Measurements from ENCODE around the gene MSH5.

The MSH5 gene

GRCh38 chr6:31730631-31731086, 9.1 kb upstream of the MSH5 start:
- no peak for DNase-seq

GRCh38 chr6:31732029-31732428, 7.8 kb upstream of the MSH5 start:
- DNase-seq: no peak

- no peak for DNase-seq
Observed at GRCh38 chr6:31733734-31734133, 6.1 kb upstream of the MSH5 start.

DNA sequence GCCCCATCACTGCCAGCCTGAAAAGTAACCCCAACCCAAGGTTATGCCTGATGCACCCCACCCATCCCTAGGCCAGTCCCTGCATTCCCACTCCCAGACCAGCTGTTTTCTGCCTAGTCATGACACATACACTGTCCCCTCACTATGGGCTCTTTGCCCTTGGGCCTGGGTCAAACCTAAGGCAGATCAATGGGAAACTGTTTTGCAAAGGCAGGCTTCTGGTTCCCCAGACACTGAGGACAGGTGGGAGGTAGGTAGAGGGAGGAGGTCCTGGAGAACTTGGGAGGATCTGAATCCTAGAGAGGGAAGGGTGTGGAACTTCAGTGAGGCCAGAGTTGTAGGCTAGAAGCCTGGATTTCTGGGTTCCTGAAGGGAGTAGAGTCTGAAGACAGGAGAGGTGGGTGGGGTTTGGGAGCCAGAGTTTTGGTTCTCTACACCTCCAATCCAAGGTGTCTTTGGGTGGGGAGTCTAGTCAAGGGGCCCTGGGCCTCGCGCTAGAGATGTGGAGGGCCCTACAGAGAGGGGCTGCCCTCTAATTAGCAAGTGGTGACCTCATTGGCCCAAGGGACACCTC, 5.5 kb upstream of the MSH5 start:
- DNase-seq: no peak

DNA sequence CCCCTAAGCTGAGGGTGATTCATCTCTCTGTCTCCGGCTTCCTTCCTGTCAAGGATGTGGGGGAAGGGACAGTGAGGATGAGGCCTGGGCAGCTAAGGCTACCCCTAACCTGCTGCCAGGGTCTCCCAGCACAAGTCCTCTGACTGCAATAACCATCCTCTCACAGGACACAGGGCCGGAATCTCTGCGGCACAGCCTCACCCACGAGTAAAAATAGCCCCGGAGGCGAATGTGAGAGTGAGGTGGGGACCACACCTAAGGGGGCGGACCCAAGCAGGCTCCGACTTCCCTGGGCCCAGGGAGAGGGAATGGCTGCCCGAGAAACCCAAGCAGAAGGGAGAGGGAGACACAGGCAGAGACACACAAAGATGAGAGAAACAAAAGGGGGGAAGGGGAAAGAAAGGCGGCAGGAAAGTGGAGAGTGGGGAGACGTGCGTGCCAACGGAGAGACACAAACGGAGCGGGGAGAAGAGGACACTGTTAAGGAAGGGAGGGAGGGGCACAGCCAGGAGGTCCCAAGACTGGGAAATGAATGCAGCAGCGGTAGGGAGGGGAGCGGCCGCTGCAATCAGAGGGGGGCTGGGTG, 4.9 kb upstream of the MSH5 start:
- DNase-seq: no peak

DNA sequence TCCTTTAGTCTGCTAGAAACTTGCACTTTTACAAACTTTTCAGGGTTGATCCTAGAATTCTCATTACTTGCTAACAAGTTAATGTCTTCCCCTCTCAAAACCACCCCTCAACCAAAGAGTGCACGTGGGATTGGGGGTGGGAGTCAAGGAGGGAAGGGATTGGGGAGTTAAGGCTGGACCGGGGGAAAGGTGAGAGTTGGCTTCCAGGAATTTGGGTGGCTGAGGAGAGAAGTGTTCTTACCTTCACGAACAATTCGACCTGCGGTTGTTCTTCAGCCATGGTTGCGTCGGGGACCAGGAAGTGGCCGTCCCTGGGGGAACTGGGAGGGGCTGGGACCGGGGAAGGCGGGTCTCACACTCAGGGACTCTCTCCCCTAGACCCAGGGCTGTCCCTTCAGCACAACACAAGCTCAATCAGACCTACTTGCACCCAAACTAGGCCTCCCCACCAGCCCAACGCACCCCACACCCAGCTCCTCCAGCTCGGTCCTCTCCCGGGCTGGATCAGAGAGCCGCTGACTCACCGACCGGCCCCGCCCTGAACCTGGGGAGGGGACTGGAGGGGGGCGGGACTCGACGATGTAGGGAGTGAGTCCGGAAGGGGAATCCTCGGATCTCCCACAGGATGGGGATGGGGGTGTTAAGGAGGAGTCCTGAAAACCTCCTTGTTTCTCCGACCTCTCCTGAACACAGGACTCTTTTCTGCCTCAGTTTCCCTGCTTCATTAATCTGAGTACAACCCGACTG, 3.6 kb upstream of the MSH5 start, which contains the start of gene CLIC1:
TSS of gene CLIC1 (minus strand) at position 510 of the 747 bp plus-strand sequence. CDS start at position 280, 230 bp downstream.
- DNase-seq: peak; percentile 52

- DNase-seq: no peak
Observed at GRCh38 chr6:31736768-31737314, 3.0 kb upstream of the MSH5 start.

DNA sequence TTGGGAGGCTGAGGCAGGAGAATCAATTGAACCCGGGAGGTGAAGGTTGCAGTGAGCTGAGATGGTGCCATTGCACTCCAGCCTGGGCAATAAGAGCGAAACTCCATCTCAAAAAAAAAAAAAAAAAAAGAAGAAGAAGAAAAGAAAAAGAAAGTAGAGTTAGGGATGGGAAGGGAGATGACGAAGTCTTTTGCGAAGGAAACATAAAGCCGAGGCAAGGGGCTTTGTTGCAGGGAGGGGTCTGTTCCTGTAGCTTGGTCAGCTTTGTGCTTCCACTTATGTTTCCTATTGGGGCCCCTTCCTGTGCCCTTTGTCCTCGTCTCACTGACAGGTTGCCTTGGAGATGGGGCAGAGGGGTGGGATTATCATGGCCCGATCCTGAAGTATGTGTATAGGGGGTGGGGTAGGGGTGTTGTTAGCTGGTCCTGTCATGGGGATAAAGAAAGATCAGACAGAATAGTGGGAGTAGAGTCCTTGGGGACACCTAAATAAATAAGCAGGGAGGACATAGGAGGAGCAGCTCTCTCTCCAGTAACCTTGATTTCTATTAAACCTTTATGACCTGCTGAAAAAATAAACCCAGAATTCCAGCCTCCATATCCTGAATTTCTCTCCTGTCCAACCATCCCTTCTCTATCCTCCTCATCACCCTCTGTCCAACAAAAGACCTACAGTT, 2.4 kb upstream of the MSH5 start:
- peak; percentile 30 for DNase-seq

DNA sequence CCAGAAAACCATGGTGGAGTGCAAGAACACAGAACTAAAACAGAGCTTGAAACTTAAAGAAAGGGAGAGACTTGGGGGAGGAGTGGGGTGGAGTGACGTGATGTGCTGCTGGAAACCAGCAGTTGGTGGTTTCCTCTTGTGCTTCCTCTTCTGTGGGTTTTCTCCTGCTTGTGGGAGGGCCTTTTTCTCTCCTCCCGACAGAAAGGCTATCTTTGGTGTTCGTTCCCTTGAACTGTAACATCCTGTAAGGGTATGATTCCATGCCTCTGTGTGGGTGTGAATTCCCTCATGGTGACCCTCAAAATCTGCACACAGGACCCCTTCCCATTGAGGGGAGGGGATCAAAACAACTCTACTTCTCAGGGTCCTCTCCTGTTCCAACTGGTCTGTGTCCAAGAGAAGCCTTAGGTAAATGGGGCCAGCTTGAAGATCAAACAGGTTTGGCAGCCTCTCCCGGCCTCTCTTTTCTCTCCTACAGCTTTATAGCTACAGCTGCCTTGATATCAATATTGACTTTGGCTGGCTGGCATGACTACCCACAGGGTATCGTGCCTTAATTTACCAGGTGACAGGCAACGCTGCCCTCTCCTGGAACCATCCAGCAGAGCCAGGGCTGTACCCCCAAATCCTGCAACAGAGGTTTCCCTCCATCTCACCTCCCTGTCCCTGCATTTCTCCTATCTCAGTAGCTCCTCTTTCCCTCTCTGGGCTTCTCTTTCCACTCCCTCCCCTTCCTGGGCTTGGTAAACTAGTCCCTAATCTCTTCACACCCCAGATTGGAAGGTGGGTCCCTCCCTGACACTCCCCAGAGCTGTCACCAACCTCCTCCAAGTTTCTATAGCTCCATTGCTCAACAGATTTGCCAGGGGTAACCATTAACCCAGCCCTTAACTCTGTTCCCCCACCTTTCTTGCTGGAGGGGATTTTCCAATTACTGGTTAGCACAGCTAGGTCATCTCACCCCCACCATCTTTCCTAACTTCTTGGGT, 1.5 kb upstream of the MSH5 start:
- DNase-seq: peak; percentile 85

DNA sequence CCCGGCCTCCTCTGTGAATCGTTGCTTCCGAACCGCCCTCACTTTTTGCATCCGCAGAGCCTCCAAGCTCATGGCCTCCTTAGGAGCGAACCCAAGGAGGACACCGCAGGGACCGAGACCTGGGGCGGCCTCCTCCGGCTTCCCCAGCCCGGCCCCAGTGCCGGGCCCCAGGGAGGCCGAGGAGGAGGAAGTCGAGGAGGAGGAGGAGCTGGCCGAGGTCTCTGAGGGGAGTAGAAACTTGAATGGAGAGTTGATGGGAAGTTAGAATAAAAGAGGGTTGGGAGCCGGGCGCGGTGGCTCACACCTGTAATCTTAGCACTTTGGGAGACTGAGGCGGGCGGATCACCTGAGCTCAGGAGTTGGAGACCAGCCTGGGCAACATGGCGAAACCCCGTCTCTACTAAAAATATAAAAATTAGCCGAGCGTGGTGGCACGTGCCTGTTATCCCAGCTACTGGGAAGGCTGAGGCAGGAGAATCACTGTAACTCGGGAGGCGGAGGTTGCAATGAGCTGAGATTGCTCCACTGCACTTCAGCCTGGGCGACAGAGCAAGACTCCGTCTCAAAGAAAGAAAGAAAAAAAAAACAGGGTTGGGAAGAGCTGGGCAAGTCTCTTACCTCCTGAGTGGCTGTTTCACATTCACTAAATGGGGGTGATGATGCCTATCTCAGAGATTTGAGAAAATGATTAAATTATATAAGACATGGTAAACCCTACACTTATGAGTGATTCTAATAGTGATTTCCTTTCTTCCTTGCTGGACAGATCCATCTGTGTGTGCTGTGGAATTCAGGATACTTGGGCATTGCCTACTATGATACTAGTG, 805 bp downstream of the MSH5 start:
- no peak for DNase-seq

GRCh38 chr6:31741815-31742214, 2.0 kb downstream of the MSH5 start:
- no peak for DNase-seq

DNA sequence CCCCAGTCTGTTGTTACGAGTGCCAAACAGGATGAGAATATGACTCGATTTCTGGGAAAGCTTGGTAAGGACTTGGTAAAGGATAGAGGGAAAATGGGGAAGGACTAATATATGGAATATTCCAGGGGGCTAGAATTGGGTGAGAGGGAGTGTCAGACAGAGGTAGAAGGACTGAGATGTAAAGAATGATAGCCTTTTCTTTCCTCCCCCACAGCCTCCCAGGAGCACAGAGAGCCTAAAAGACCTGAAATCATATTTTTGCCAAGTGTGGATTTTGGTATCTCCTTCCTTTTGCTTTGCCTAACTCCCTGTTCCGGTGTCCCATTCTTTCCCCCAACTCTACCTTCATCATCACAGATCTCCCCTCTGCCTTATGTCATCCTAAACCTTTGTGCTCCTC, 3.1 kb downstream of the MSH5 start:
- DNase-seq: no peak

- no peak for DNase-seq
Observed at GRCh38 chr6:31744422-31744821, 4.6 kb downstream of the MSH5 start.

DNA sequence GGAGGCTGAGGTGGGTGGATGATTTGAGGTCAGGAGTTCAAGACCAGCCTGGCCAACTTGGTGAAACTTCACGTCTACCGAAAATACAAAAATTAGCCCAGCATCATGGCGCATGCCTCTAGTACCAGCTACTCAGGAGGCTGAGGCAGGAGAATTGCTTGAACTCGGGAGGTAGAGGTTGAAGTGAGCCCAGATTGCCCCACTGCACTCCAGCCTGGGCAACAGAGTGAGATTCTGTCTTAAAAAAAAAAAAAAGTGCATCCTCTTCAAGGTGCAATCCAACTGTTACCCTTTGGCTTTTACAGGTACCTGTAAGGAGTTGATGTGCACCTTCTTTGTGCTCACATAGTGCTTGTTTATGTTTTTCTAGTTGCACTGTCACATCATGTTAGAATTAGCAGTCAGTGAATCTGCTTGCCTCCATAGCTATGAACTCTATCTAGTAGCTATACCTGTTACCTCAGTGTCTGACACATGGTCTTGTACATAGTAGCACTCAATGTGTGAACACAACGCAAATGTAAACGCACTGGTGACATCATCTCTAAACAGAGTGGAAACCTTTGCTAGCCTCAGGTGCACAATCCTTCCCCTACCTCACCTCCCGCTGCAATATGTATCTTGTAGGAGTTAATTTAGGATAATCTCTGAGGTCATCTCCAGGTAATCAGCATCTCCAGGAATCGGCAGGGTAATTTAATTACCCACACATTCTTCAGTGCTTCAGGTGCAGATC, 9.7 kb downstream of the MSH5 start:
- peak; percentile 21 for DNase-seq

DNA sequence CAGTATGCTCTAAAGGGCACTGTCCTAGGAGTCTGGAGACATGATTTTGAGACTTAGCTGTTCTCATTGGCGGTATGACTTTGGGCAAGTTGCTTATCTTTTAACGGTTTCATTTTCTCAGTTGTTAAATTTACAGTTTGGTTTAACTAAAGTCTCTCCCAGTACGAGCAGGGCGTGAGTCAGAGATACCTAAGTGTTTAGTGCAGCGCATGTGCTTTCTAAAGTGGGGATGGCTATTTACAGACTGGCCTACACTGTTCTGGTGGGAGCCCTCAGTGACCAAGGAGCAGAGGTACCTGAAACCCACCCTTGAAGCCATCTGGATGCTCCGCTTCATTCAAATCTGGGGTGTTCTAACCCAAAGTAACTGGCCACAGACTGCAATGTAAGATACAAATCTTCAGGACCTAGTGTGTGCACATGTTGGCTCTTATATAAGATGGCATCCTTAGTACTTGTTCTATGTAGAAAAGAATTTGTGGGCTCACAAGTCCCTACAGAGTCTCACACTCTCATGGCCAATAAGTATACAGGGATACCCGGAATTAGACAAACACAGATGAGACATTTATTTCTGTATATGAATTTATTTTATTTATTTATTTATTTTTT, 10.7 kb downstream of the MSH5 start:
- DNase-seq: no peak

DNA sequence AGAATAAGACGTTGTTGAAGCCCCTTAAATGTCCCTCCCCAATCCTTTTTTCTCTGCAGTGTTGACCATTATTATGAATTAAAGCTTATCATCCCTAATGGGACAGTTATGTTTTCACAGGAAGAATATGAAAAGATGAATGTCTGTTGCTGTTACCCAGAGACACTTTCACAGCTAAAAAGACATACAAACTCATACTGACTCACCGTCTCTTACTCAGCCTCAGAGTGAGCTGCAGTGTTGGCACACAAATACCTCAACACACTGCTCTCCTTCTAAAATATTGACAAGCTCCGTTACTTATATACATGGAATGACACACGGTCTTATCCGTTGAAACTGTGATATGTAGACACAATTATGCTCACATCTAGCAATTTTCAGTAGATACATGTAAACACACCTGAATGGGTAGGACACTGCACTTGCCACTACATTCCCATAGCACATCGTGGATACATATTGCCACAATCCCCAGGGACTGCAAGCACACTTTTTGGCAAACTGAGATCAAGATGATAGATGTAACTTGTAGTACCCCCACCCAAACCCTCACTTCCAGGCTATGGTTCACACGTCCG, 13.0 kb downstream of the MSH5 start:
- DNase-seq: no peak

GRCh38 chr6:31758281-31758680, 18.5 kb downstream of the MSH5 start:
- no peak for DNase-seq

DNA sequence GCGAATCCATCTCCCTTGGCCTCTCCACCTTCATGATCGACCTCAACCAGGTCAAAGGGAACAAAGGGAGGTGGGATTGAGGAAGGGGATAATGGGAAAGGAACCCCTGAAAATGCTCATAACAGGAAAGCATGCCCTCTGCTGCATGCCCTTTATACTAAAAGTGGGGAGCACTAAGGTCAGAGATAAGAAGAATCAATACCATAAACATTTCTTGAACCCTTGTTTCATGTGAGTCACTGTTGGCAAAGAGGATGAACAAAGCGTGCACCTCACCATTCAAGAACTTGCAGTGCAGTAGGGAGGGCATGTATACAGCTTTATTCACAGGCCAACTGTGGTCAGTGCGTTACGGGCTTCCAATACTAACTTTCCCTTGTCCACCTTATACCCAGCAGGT, 21.0 kb downstream of the MSH5 start:
- no peak for DNase-seq

DNA sequence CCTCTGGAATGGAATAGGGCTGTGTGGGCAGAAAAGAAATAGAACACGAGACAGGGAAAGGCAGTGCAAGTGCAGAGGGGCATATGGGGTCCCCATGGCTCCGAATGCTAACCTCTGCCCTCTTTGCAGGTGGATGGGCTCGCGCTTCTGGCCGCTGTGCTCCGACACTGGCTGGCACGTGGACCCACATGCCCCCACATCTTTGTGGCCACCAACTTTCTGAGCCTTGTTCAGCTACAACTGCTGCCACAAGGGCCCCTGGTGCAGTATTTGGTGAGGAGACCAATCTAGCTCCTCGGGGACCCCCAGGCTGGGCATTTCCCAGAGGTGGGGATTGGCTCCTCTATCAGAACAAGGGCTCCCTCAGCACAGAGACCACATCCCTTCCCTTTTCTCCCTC, 21.5 kb downstream of the MSH5 start:
- no peak for DNase-seq

GRCh38 chr6:31762356-31762755, 22.6 kb downstream of the MSH5 start, which contains the start of gene SAPCD1:
SAPCD1 (plus strand) TSS chr6:31762656; CDS start chr6:31763055, 399 bp downstream.
- no peak for DNase-seq

All from NCI-H774 (cell line).